Neural cell (in vitro differentiated cells): ENCODE data around the gene LOXHD1.

ENCODE experiments used
- CTCF ChIP-seq: fragments of 450-650 bp; IDR thresholded peaks from 2 replicates; pipeline ENCODE4 v1.5.1; 2014; ENCODE audit warnings: antibody characterized with exemption, mild to moderate bottlenecking, moderate library complexity; ENCODE audit not compliant: poor library complexity, severe bottlenecking
- EP300 ChIP-seq: fragments of 450-650 bp; conservative IDR thresholded peaks from 2 replicates; pipeline ENCODE4 v1.6.1; 2014; ENCODE audit warnings: antibody characterized with exemption, mild to moderate bottlenecking, moderate library complexity; ENCODE audit not compliant: poor library complexity, severe bottlenecking
- EZH2 ChIP-seq: fragments of 200-600, 300-800 bp; shearing (Covaris generic), sonication (generic); IDR thresholded peaks from 2 replicates; pipeline ENCODE4 v1.6.1; 2014; ENCODE audit warnings: antibody characterized with exemption, low read length, borderline replicate concordance, mild to moderate bottlenecking; ENCODE audit not compliant: insufficient read depth, poor library complexity, severe bottlenecking
- MXI1 ChIP-seq: fragments of 450-650 bp; conservative IDR thresholded peaks from 2 replicates; pipeline ENCODE4 v1.6.1; 2014; ENCODE audit warnings: antibody characterized with exemption, mild to moderate bottlenecking; ENCODE audit not compliant: poor library complexity, severe bottlenecking
- POLR2AphosphoS5 ChIP-seq: IDR thresholded peaks from 2 replicates; pipeline ENCODE4 v1.6.1; 2012
- RAD21 ChIP-seq: fragments of 450-650 bp; conservative IDR thresholded peaks from 2 replicates; pipeline ENCODE4 v1.6.1; 2014; ENCODE audit warnings: antibody characterized with exemption, mild to moderate bottlenecking, moderate library complexity

GRCh38 chr18:46470714-46471113, 186.3 kb downstream of the LOXHD1 start:
- TF ChIP-seq CTCF (no peak), POLR2AphosphoS5 (no peak), RAD21 (no peak), EZH2 (no peak), EP300 (no peak), MXI1 (no peak)
